Nephron (organoid): ENCODE data around the gene SLC12A7.

Source experiments
- H3K27ac Mint-ChIP-seq, 3 experiments: 2 replicates each; pipeline ENCODE4 v1.8.0; 2020; ENCODE audit warnings: mixed read lengths in 3 of 3, mild to moderate bottlenecking in 2 of 3, moderate library complexity in 1 of 3
- H3K27me3 Mint-ChIP-seq: 2 replicates; pipeline ENCODE4 v1.8.0; 2021; ENCODE audit warnings: low read depth, mild to moderate bottlenecking, moderate library complexity, mixed read lengths
- H3K36me3 Mint-ChIP-seq: 2 replicates; pipeline ENCODE4 v1.8.0; 2020; ENCODE audit warnings: low read depth, mixed read lengths
- H3K4me1 Mint-ChIP-seq: 2 replicates; pipeline ENCODE4 v1.8.0; 2020; ENCODE audit warnings: mixed read lengths
- H3K4me3 Mint-ChIP-seq, 3 experiments: 2 replicates each; pipeline ENCODE4 v1.8.0; 2020; ENCODE audit warnings: mild to moderate bottlenecking in 3 of 3, mixed read lengths in 3 of 3, moderate library complexity in 2 of 3
- H3K9me3 Mint-ChIP-seq: 2 replicates; pipeline ENCODE4 v1.8.0; 2020; ENCODE audit warnings: mixed read lengths
- TF ChIP-seq, protein P1 (sequence below), 3 experiments: fragments of 200-600 bp; sonication (generic); IDR thresholded peaks; one replicate each; pipeline ENCODE4 v1.5.0; 2021; ENCODE audit warnings: antibody characterized with exemption in 3 of 3; ENCODE audit not compliant: unreplicated experiment in 3 of 3

The SLC12A7 gene

GRCh38 chr5:1138445-1139245, 26.8 kb upstream of the SLC12A7 start:
- no peak overlapping the region for H3K4me3 Mint-ChIP-seq
- peak overlapping the region; percentile 38 to 76 (median 63) for H3K27ac Mint-ChIP-seq
- TF ChIP-seq, protein P1, sequence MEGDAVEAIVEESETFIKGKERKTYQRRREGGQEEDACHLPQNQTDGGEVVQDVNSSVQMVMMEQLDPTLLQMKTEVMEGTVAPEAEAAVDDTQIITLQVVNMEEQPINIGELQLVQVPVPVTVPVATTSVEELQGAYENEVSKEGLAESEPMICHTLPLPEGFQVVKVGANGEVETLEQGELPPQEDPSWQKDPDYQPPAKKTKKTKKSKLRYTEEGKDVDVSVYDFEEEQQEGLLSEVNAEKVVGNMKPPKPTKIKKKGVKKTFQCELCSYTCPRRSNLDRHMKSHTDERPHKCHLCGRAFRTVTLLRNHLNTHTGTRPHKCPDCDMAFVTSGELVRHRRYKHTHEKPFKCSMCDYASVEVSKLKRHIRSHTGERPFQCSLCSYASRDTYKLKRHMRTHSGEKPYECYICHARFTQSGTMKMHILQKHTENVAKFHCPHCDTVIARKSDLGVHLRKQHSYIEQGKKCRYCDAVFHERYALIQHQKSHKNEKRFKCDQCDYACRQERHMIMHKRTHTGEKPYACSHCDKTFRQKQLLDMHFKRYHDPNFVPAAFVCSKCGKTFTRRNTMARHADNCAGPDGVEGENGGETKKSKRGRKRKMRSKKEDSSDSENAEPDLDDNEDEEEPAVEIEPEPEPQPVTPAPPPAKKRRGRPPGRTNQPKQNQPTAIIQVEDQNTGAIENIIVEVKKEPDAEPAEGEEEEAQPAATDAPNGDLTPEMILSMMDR (IDR thresholded peaks at IDR 0.05; ENCODE audit: unreplicated experiment in 3 of 3), result no peak
- H3K36me3 Mint-ChIP-seq, result peaks cover 6% of the 10 kb centered on the region
- H3K27me3 Mint-ChIP-seq, result peaks cover 32% of the 10 kb centered on the region
- H3K9me3 Mint-ChIP-seq, result no peaks in the 10 kb centered on the region
- peaks cover 40% of the 10 kb centered on the region for H3K4me1 Mint-ChIP-seq

- Mint-ChIP-seq H3K27ac (peak overlapping the region; percentile 38 to 76 (median 63)), H3K4me1 (peaks cover 46% of the 10 kb centered on the region), H3K9me3 (no peaks in the 10 kb centered on the region), H3K27me3 (peaks cover 32% of the 10 kb centered on the region), H3K36me3 (peaks cover 6% of the 10 kb centered on the region), H3K4me3 (no peak overlapping the region)
- TF ChIP-seq, protein P1 (IDR thresholded peaks at IDR 0.05; ENCODE audit: unreplicated experiment in 3 of 3), result no peak
Measured at GRCh38 chr5:1137567-1138444, 25.9 kb upstream of the SLC12A7 start.

GRCh38 chr5:1136814-1137213, 25.0 kb upstream of the SLC12A7 start:
- Mint-ChIP-seq H3K9me3 (no peaks in the 10 kb centered on the region), H3K27me3 (peaks cover 36% of the 10 kb centered on the region), H3K27ac (peak overlapping the region in 2 of 3 experiments; percentile 72 to 85), H3K4me3 (peak overlapping the region in 2 of 3 experiments; percentile 10 to 23), H3K36me3 (peaks cover 6% of the 10 kb centered on the region), H3K4me1 (peaks cover 53% of the 10 kb centered on the region)
- TF ChIP-seq, protein P1 (IDR thresholded peaks at IDR 0.05; ENCODE audit: unreplicated experiment in 3 of 3), result no peak

DNA sequence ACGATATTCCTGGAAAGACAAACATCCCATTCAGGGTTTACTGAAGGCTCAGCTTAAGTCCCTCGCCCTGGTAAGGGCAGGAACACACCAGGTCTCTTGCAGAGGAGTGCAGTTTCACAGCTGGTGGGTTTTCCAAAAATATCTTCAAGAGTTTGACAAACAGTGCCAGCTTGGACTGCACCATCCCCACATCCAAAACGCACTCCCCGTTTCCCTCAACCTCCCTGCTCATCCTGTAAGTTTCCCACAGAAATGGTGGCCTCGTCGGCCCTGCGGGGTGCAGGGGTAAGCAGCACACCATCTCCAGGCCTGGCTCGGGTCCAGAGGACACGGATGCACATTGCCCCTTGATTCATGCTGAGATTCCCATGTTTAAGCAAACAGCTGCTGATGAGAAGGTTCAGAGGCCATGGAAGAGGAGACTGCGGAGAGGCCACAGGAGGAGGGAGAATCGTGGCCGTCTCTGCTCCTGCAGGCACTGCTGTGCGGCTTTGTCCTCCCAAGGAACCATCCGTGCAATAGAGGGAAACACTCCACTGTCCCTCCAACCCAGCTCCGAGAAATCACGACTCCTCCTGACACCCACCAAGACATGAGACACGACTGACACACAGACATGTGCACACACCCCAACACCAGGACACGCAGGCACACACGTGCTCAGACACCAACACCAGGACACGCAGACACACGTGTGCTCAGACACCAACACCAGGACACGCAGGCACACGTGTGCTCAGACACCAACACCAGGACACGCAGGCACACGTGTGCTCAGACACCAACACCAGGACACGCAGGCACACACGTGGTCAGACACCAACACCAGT, 24.0 kb upstream of the SLC12A7 start:
- Mint-ChIP-seq H3K4me3 (no peak overlapping the region), H3K4me1 (peaks cover 49% of the 10 kb centered on the region), H3K27me3 (peaks cover 33% of the 10 kb centered on the region), H3K27ac (peak overlapping the region in 2 of 3 experiments; percentile 44 to 72), H3K36me3 (peaks cover 6% of the 10 kb centered on the region), H3K9me3 (no peaks in the 10 kb centered on the region)
- TF ChIP-seq, protein P1 (IDR thresholded peaks at IDR 0.05; ENCODE audit: unreplicated experiment in 3 of 3), result no peak

GRCh38 chr5:1134478-1134877, 22.6 kb upstream of the SLC12A7 start:
- H3K4me1 Mint-ChIP-seq, result peaks cover 52% of the 10 kb centered on the region
- TF ChIP-seq, protein P1 (IDR thresholded peaks at IDR 0.05; ENCODE audit: unreplicated experiment in 3 of 3), result no peak
- peaks cover 6% of the 10 kb centered on the region for H3K36me3 Mint-ChIP-seq
- H3K27me3 Mint-ChIP-seq, result peaks cover 28% of the 10 kb centered on the region
- no peak overlapping the region for H3K4me3 Mint-ChIP-seq
- H3K27ac Mint-ChIP-seq, result peak overlapping the region in 1 of 3 experiments; percentile 58
- H3K9me3 Mint-ChIP-seq, result no peaks in the 10 kb centered on the region
